T-helper 2 cell treated with Interferon-gamma antibody and Interleukin-4, amounts not matched to agents 5 μg/mL and 100 μg/mL, for 36 hours (primary cell): ENCODE measurements around the gene APOC4.

Experiments
- DNase-seq: peaks from one replicate; pipeline ENCODE4 v3.0.0; 2021; ENCODE audit warnings: low spot score
- H3K27ac Mint-ChIP-seq: one replicate; pipeline ENCODE4 v1.8.0; 2021; ENCODE audit warnings: mild to moderate bottlenecking, mixed read lengths
- H3K27me3 Mint-ChIP-seq: one replicate; pipeline ENCODE4 v1.8.0; 2021; ENCODE audit warnings: low read depth, mixed read lengths
- H3K36me3 Mint-ChIP-seq: one replicate; pipeline ENCODE4 v1.8.0; 2021; ENCODE audit warnings: low read depth, mixed read lengths
- H3K4me1 Mint-ChIP-seq: one replicate; pipeline ENCODE4 v1.8.0; 2021; ENCODE audit warnings: low read depth, mixed read lengths
- H3K4me3 Mint-ChIP-seq: one replicate; pipeline ENCODE4 v1.8.0; 2022; ENCODE audit warnings: mild to moderate bottlenecking, moderate library complexity, mixed read lengths
- H3K9me3 Mint-ChIP-seq: one replicate; pipeline ENCODE4 v1.8.0; 2021; ENCODE audit warnings: mixed read lengths

Gene APOC4

DNA sequence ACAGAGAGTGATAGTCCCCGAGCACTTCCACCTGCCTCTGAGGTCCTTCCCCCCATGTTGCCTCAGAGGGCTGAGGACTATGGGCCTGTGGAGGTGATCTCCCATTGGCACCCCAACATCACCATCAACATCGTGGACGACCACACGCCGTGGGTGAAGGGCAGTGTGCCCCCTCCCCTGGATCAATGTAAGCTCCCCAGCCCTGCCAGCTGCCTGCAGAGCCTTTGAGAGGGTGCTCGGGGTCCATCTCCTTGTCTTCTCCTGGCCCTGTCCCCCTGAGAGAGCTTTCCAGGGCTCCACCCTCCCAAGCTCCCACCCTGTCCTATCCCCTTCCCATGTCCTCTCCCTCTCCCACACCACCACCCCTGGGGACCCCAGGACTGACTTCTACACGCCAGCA lies 44.4 kb downstream of the APOC4 start:
- Mint-ChIP-seq H3K36me3 (peaks cover 11% of the 10 kb centered on the region), H3K4me1 (no peaks in the 10 kb centered on the region), H3K27ac (no peak overlapping the region), H3K27me3 (no peaks in the 10 kb centered on the region), H3K4me3 (no peak overlapping the region), H3K9me3 (no peaks in the 10 kb centered on the region)
- DNase-seq = no peak

DNA sequence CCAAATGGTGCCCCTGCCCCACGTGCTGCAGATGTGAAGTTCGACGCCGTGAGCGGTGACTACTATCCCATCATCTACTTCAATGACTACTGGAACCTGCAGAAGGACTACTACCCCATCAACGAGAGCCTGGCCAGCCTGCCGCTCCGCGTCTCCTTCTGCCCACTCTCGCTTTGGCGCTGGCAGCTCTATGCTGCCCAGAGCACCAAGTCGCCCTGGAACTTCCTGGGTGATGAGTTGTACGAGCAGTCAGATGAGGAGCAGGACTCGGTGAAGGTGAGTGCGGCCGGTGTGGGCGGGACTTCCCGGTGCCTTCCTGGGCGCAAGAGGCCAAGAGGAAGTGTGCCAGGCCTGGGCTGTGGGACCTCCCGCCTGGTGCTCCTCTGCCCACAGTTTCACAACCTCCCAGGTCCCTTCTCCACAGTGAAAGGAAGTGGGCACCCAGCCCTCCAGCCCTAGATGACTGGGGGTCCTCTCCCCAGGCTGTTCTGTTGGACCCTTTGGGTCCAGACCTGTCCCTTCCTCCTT lies 45.2 kb downstream of the APOC4 start:
- Mint-ChIP-seq H3K9me3 (no peaks in the 10 kb centered on the region), H3K36me3 (peaks cover 13% of the 10 kb centered on the region), H3K4me1 (no peaks in the 10 kb centered on the region), H3K4me3 (no peak overlapping the region), H3K27ac (no peak overlapping the region), H3K27me3 (no peaks in the 10 kb centered on the region)
- no peak for DNase-seq

DNA sequence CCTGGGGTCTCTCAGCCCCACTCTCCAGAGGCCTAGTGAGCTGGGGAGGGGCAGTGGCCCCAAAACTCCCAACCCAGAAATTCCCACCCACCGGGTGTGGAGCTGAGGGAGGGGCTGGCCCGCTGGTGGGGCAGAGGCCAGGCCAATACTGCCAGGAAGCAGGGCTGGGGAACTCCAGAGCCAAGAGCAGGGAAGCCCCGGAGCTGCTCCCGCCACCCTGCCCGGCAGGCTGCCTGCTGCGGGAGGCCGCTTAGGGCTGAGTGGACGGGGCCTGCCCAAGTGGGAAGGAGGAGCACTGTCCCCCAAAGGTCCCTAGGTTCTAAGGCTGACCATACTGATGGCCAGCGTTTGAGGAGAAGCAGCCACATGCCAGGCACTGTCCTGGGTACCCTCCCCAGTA lies 46.2 kb downstream of the APOC4 start:
- Mint-ChIP-seq H3K4me3 (no peak overlapping the region), H3K27ac (no peak overlapping the region), H3K36me3 (peaks cover 15% of the 10 kb centered on the region), H3K27me3 (no peaks in the 10 kb centered on the region), H3K9me3 (no peaks in the 10 kb centered on the region), H3K4me1 (no peaks in the 10 kb centered on the region)
- DNase-seq = no peak

DNA sequence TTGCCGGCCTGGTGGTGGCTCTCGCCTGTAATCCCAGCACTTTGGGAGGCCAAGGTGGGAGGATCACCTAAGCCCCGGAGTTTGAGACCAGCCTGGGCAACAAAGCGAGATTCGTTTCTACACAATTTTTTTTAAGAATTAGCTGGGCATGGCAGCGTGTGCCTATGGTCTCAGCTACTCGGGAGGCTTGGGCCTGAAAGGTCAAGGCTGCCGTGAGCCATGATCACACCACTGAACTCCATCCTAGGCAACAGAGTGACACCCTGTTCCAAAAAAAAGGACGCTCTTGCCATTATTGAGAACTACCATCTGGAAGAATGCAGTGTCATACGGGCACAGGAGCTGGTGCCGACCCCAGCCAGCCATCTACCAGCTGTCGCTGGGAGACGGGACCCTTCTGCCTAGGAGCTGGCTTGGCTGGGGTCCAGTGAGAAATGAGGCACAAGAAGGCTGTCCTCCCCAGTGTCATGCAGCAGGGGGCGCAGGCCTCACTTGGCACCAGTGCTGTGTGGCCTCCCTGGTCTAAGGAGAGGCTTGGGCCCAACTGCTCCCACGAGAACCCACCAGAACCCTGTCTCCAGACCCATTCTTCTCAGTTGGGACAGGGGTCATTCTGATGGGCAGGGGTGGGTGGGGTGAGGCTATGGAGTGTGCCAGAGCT lies 47.0 kb downstream of the APOC4 start:
- peak; percentile 33 for DNase-seq

DNA sequence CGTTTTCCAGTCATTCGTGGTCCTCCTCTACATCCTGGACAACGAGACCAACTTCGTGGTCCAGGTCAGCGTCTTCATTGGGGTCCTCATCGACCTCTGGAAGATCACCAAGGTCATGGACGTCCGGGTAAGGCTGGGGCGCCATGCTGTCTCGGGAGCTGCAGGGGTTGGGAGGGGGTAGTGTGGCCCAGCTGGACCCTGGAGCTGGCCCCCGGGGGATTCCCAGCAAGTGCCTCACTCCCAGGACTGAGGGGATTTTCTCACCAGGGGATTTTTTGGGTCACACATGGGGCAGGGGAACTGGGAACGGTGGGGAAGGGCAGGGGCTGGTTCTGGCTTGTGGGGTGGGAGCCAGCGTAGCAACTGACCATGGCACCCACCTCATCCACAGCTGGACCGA lies 48.4 kb downstream of the APOC4 start:
- DNase-seq = no peak
- Mint-ChIP-seq H3K27ac (no peak overlapping the region), H3K9me3 (no peaks in the 10 kb centered on the region), H3K27me3 (no peaks in the 10 kb centered on the region), H3K4me3 (no peak overlapping the region), H3K36me3 (peaks cover 11% of the 10 kb centered on the region), H3K4me1 (no peaks in the 10 kb centered on the region)

More for the DNA sequence above, 47.0 kb downstream of the APOC4 start:
- H3K4me1 Mint-ChIP-seq = no peaks in the 10 kb centered on the region
- no peaks in the 10 kb centered on the region for H3K27me3 Mint-ChIP-seq
- no peaks in the 10 kb centered on the region for H3K9me3 Mint-ChIP-seq
- peaks cover 15% of the 10 kb centered on the region for H3K36me3 Mint-ChIP-seq
- no peak overlapping the region for H3K27ac Mint-ChIP-seq
- H3K4me3 Mint-ChIP-seq = no peak overlapping the region

DNA sequence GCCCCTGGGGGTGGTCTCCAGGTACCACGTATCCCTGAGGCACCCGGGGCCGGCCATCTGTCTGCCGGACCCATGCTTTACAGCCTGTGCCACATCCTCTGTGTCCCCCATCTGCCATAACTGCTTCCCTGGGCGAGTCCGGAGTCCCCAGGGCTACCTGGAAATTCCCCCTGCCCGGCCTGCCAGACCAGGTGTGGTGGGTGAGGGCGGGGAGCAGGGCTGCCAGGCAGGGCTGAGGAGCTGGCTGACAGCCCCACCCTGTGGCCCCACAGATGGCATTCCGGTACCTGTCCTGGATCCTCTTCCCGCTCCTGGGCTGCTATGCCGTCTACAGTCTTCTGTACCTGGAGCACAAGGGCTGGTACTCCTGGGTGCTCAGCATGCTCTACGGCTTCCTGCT lies 48.9 kb downstream of the APOC4 start:
- peaks cover 10% of the 10 kb centered on the region for H3K36me3 Mint-ChIP-seq
- H3K27ac Mint-ChIP-seq = no peak overlapping the region
- no peaks in the 10 kb centered on the region for H3K27me3 Mint-ChIP-seq
- no peak for DNase-seq
- H3K9me3 Mint-ChIP-seq = no peaks in the 10 kb centered on the region
- no peak overlapping the region for H3K4me3 Mint-ChIP-seq
- H3K4me1 Mint-ChIP-seq = no peaks in the 10 kb centered on the region

DNA sequence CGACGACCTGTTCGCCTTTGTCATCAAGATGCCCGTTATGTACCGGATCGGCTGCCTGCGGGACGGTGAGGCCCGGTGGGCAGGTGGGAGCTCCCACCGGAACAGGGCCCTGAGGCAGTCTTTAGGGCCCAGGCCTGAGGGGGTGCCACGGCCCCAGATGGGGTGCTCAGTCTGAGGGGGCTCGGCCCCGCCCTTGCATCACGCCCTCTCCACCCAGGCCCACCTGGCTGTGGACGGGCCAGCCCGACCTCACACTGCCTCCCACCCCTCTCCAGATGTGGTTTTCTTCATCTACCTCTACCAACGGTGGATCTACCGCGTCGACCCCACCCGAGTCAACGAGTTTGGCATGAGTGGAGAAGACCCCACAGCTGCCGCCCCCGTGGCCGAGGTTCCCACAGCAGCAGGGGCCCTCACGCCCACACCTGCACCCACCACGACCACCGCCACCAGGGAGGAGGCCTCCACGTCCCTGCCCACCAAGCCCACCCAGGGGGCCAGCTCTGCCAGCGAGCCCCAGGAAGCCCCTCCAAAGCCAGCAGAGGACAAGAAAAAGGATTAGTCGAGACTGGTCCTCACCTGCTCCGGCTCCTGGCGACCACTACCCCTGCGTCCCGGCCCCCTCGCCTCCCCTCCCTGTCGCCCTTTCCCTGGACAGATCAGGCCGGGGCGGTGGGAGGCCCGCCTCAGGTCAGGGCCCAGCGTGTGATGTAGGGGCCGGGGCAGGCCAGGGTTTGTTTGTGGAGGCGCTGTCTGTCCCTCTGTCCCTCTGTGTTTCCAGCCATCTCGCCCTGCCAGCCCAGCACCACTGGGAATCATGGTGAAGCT lies 50.5 kb downstream of the APOC4 start:
- Mint-ChIP-seq H3K4me1 (no peaks in the 10 kb centered on the region), H3K4me3 (no peak overlapping the region), H3K9me3 (no peaks in the 10 kb centered on the region), H3K36me3 (peaks cover 10% of the 10 kb centered on the region), H3K27ac (no peak overlapping the region), H3K27me3 (no peaks in the 10 kb centered on the region)
- DNase-seq = no peak

DNA sequence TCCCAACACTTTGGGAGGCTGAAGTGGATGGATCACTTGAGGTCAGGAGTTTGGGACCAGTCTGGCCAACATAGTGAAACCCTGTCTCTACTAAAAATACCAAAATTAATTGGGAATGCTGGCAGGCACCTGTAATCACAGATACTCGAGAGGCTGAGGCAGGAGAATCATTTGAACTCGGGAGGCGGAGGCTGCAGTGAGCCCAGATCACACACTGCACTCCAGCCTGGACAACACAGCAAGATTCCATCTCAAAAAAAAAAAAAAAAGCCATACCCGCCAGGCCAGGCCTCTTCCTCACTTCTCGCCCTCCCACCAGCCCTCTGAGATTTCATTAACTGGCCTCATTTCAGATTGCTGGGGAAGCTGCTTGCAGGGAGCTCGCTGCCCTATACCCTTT lies 51.5 kb downstream of the APOC4 start:
- Mint-ChIP-seq H3K4me3 (no peak overlapping the region), H3K27me3 (no peaks in the 10 kb centered on the region), H3K4me1 (no peaks in the 10 kb centered on the region), H3K27ac (no peak overlapping the region), H3K9me3 (no peaks in the 10 kb centered on the region), H3K36me3 (peaks cover 10% of the 10 kb centered on the region)
- no peak for DNase-seq

DNA sequence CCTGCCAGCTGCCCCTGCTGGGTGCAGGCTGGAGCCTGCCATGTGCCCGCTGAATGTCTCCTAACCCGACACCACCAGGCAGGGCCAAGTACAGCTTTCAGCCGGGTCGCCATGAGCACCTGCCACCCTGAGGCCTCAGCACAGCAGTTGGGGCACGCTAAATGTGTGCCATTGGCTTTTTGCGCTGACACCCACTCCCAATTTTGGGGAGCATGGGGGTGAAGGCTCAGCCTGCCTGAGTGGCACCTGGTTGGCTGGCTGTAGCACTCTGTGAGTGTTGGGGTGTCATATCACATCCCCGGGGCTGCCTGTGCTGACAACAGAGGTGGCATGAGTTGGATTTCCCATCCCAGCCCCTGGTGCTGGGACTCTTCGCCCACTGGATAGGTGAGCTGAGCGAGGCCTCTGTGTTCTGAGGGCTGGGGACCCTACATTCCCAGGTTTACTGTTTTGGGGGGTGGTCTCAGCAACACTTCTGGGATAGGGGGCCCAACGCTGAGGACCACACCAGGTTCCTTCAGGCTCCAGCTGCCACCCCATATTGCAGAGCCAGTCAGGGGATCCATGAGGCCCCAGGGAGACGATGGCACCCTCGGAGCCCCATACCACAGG lies 52.0 kb downstream of the APOC4 start:
- Mint-ChIP-seq H3K4me3 (no peak overlapping the region), H3K27me3 (no peaks in the 10 kb centered on the region), H3K27ac (no peak overlapping the region), H3K9me3 (no peaks in the 10 kb centered on the region), H3K36me3 (peaks cover 8% of the 10 kb centered on the region), H3K4me1 (no peaks in the 10 kb centered on the region)
- DNase-seq = no peak
